Adrenal gland (tissue), 12 donors: Measurements from ENCODE around the gene SLC37A1. TPM values are rescaled to one million over a fixed set of nuclear protein-coding genes. Genes with fewer than 3 reads are reported as not detected.

Experiments
- DNase-seq, 7 donors: peaks; one replicate each; pipeline ENCODE4 v3.0.0-alpha.2; 2019 to 2020
- H3K27ac ChIP-seq, 5 donors: fragments of 200-600 bp; sonication (generic) in 4 of 5; 1 replicate in 3 of 5; 2 replicates in 2 of 5; pipeline versions ENCODE4 v1.5.1 to v1.8.0; 2016 to 2020; ENCODE audit warnings: mild to moderate bottlenecking in 1 of 5
- H3K27me3 ChIP-seq: fragments of 200-600 bp; 2 replicates; pipeline ENCODE4 v1.8.0; 2021
- H3K36me3 ChIP-seq, 2 donors: fragments of 200-600 bp; replicated peaks in 1 of 2; 1 replicate in 1 of 2; 2 replicates in 1 of 2; pipeline versions ENCODE4 v1.5.1 to v1.8.0; 2018 to 2022
- H3K4me1 ChIP-seq, 2 donors: fragments of 200-600 bp; replicated peaks in 1 of 2; 1 replicate in 1 of 2; 2 replicates in 1 of 2; pipeline versions ENCODE4 v1.5.1 to v1.8.0; 2018 to 2021
- H3K4me3 ChIP-seq, 4 donors: fragments of 200-600 bp; sonication (generic) in 3 of 4; one replicate each; pipeline ENCODE4 v1.5.1; 2016 to 2018
- H3K9me3 ChIP-seq, 3 donors: fragments of 200-600 bp; sonication (generic) in 1 of 3; replicated peaks in 1 of 3; 1 replicate in 2 of 3; 2 replicates in 1 of 3; pipeline versions ENCODE4 v1.5.1 to v1.8.0; 2016 to 2021
- CTCF ChIP-seq, 6 experiments: fragments of 450-650 bp in 4 of 6; fragments of 200-600 bp in 2 of 6; sonication (generic) in 1 of 6; IDR thresholded peaks; 1 replicate in 5 of 6; 2 replicates in 1 of 6; pipeline versions ENCODE4 v1.5.1 to v1.8.0; 2016 to 2021; ENCODE audit warnings: antibody characterized with exemption in 6 of 6, mild to moderate bottlenecking in 2 of 6, moderate library complexity in 1 of 6
- POLR2A ChIP-seq, 2 donors: fragments of 450-650 bp; IDR thresholded peaks; one replicate each; pipeline ENCODE4 v1.6.1; 2017; ENCODE audit warnings: antibody characterized with exemption in 2 of 2, mild to moderate bottlenecking in 2 of 2, moderate library complexity in 1 of 2
- WGBS, 4 donors: extraction: QIAGEN DNeasy Blood & Tissue Kit in 2 of 4; methylation state at CpG; one replicate each; pipeline versions ENCODE4 v1.1.5 to v1.1.7; 2013 to 2017; 5-methylcytosine and 5-hydroxymethylcytosine counted together
- intact Hi-C, 2 donors: fragments of 100-400 bp; cut with DNase I; formaldehyde crosslinking; loops; one replicate each; pipeline versions ENCODE4 v1.14.1 to v1.15.0; 2022 to 2023
- polyA plus RNA-seq, 3 donors: library from polyadenylated mRNA; stranded (reverse); fragments of 200-250 nt in 2 of 3; fragments of 350-450 nt in 1 of 3; fragmentation: Illumina TruSeq in 1 of 3; extraction: RNeasy Lipid Tissue Mini Kit (QIAGEN cat#74804) in 1 of 3; gene quantifications; one replicate each; pipeline ENCODE4 v1.2.3, GENCODE V29; 2013 to 2014
- total RNA-seq, 9 donors: library from RNA; depleted of rRNA in 4 of 9; stranded (reverse); fragments of >200 nt in 4 of 9; fragments of 120-200 nt in 1 of 9; fragmentation: NEBNext Ultra II Directional in 1 of 9; extraction: Animal tissue kit (Norgen Biotek cat#: 25700) in 1 of 9; gene quantifications; one replicate each; pipeline versions ENCODE4 v1.1.0 to v1.2.4, GENCODE V29; 2013 to 2023
- donor health status: healthy with polysubstance abuse.
- donor health status: Bipolar disorder and iron deficiency.
- donor health status: DM: yes; HTN: yes; CAD: no.
- donor health status: DM: no; HTN: no; CAD: no.
- donor health status: DM: no; HTN: no; CAD: no.
- donor health status: DM: yes; HTN: yes; CAD: no.

Gene SLC37A1
- total and polyA plus RNA-seq, 12 donors = 4.8 to 27.2 (median 16.3) TPM

- no peaks in the 10 kb centered on the region for H3K4me1 ChIP-seq
- peaks cover 0 to 25% of the 10 kb centered on the region in 2 donors for H3K36me3 ChIP-seq
- no peaks in the 10 kb centered on the region for H3K9me3 ChIP-seq
- no peak overlapping the region for H3K4me3 ChIP-seq
- 77 to 95% (median 83%) methylated on average over 7 to 8 of the region's 8 CpGs for whole genome bisulfite sequencing, 4 donors
- no peaks in the 10 kb centered on the region for H3K27me3 ChIP-seq
- peak in 1 of 7 donors; percentile 41 for DNase-seq
- intact Hi-C loops = loop anchor here in 1 of 2 donors (10.0 kb wide), 1 partner anchor 54 kb away; no protein-coding TSS in a partner anchor
- no peak for TF ChIP-seq POLR2A (IDR thresholded peaks at IDR 0.05)
- no peak for TF ChIP-seq CTCF (IDR thresholded peaks at IDR 0.05)
- H3K27ac ChIP-seq = no peak overlapping the region
These were observed 26.7 kb downstream of the SLC37A1 start for GRCh38 chr21:42540396-42540795.

GRCh38 chr21:42541174-42541573, 27.5 kb downstream of the SLC37A1 start:
- WGBS, 4 donors = 84 to 95% (median 90%) methylated on average over 8 to 12 of the region's 12 CpGs
- TF ChIP-seq POLR2A (IDR thresholded peaks at IDR 0.05) (no peak), CTCF (IDR thresholded peaks at IDR 0.05) (no peak)
- H3K9me3 ChIP-seq = no peaks in the 10 kb centered on the region
- peaks cover 0 to 33% of the 10 kb centered on the region in 2 donors for H3K36me3 ChIP-seq
- no peak overlapping the region for H3K4me3 ChIP-seq
- no peaks in the 10 kb centered on the region for H3K27me3 ChIP-seq
- no peaks in the 10 kb centered on the region for H3K4me1 ChIP-seq
- DNase-seq = no peak
- intact Hi-C loops = loop anchor here in 1 of 2 donors (10.0 kb wide), 1 partner anchor 54 kb away; no protein-coding TSS in a partner anchor
- H3K27ac ChIP-seq = no peak overlapping the region

- H3K27me3 ChIP-seq = no peaks in the 10 kb centered on the region
- no peak for DNase-seq
- H3K4me1 ChIP-seq = no peaks in the 10 kb centered on the region
- H3K9me3 ChIP-seq = no peaks in the 10 kb centered on the region
- H3K4me3 ChIP-seq = no peak overlapping the region
- H3K27ac ChIP-seq = no peak overlapping the region
- intact Hi-C loops = loop anchor here in 1 of 2 donors (10.0 kb wide), 1 partner anchor 53 kb away; no protein-coding TSS in a partner anchor
- peaks cover 0 to 38% of the 10 kb centered on the region in 2 donors for H3K36me3 ChIP-seq
- TF ChIP-seq CTCF (IDR thresholded peaks at IDR 0.05) (no peak), POLR2A (IDR thresholded peaks at IDR 0.05) (no peak)
These were observed 28.0 kb downstream of the SLC37A1 start for GRCh38 chr21:42541618-42542017.

GRCh38 chr21:42542196-42542595, 28.5 kb downstream of the SLC37A1 start:
- peaks cover 0 to 43% of the 10 kb centered on the region in 2 donors for H3K36me3 ChIP-seq
- H3K9me3 ChIP-seq = no peaks in the 10 kb centered on the region
- no peaks in the 10 kb centered on the region for H3K27me3 ChIP-seq
- no peaks in the 10 kb centered on the region for H3K4me1 ChIP-seq
- intact Hi-C loops = loop anchor here in 1 of 2 donors (10.0 kb wide), 1 partner anchor 53 kb away; no protein-coding TSS in a partner anchor
- no peak overlapping the region for H3K4me3 ChIP-seq
- no peak for DNase-seq
- TF ChIP-seq POLR2A (IDR thresholded peaks at IDR 0.05) = no peak
- TF ChIP-seq CTCF (IDR thresholded peaks at IDR 0.05) = no peak
- WGBS, 4 donors = 89 to 93% (median 90%) methylated on average over 8 of the region's 8 CpGs
- H3K27ac ChIP-seq = no peak overlapping the region
